ENCODE measurements around the gene ALDH4A1.
"Not testable (repeated sequence)": the region's sequence is repeated elsewhere in the genome, so short reads cannot be mapped to it uniquely, and the experiment has no call there.

The ALDH4A1 gene

GRCh38 chr1:18874036-18874435 is 28.3 kb downstream of the ALDH4A1 start:
- DNase-seq = no peak

GRCh38 chr1:18872071-18872611 is 30.2 kb downstream of the ALDH4A1 start:
- no peak for DNase-seq

- no peak for DNase-seq
Observed at GRCh38 chr1:18871401-18872070, 30.8 kb downstream of the ALDH4A1 start.

GRCh38 chr1:18870957-18871356 is 31.4 kb downstream of the ALDH4A1 start:
- DNase-seq = no peak

- not testable (repeated sequence) for DNase-seq
Observed at GRCh38 chr1:18870595-18870865, 31.8 kb downstream of the ALDH4A1 start.

- no peak for DNase-seq
Observed at GRCh38 chr1:18869847-18870594, 32.3 kb downstream of the ALDH4A1 start.

GRCh38 chr1:18868801-18869424 is 33.4 kb downstream of the ALDH4A1 start:
- no peak for DNase-seq

GRCh38 chr1:18868354-18868753 is 34.0 kb downstream of the ALDH4A1 start:
- no peak for DNase-seq

- no peak for DNase-seq
Observed at GRCh38 chr1:18866846-18867245, 35.5 kb downstream of the ALDH4A1 start.

GRCh38 chr1:18866314-18866713 is 36.0 kb downstream of the ALDH4A1 start:
- DNase-seq = no peak

- no peak for DNase-seq
Observed at GRCh38 chr1:18865176-18865575, 37.2 kb downstream of the ALDH4A1 start.

GRCh38 chr1:18861590-18861989 is 40.8 kb downstream of the ALDH4A1 start:
- DNase-seq = no peak

GRCh38 chr1:18861082-18861481 is 41.3 kb downstream of the ALDH4A1 start:
- DNase-seq = no peak

- DNase-seq = no peak
Observed at GRCh38 chr1:18859560-18859959, 42.8 kb downstream of the ALDH4A1 start, which contains the start of gene TAS1R2. TAS1R2 (minus strand) TSS chr1:18859660; CDS start chr1:18859660, 0 bp downstream.

- no peak for DNase-seq
Observed at GRCh38 chr1:18858070-18858688, 44.2 kb downstream of the ALDH4A1 start.

GRCh38 chr1:18856435-18856834 is 45.9 kb downstream of the ALDH4A1 start:
- no peak for DNase-seq

- DNase-seq = no peak
Observed at GRCh38 chr1:18855573-18855972, 46.8 kb downstream of the ALDH4A1 start.

- DNase-seq = no peak
Observed at GRCh38 chr1:18854331-18855025, 47.9 kb downstream of the ALDH4A1 start.

GRCh38 chr1:18852501-18852900 is 49.9 kb downstream of the ALDH4A1 start:
- DNase-seq = no peak

GRCh38 chr1:18849261-18849711 is 53.1 kb downstream of the ALDH4A1 start:
- no peak for DNase-seq

GRCh38 chr1:18847723-18848122 is 54.6 kb downstream of the ALDH4A1 start:
- DNase-seq = not testable (repeated sequence)

GRCh38 chr1:18840145-18840544 is 62.2 kb downstream of the ALDH4A1 start:
- no peak for DNase-seq

GRCh38 chr1:18836654-18837053 is 65.7 kb downstream of the ALDH4A1 start:
- no peak for DNase-seq

Data from activated CD4-positive, alpha-beta T cell treated with anti-CD3 and anti-CD28 coated beads for 4 hours (primary cell).